K562 (cell line): ENCODE data around the gene ADORA2B. TPM values are rescaled to one million over a fixed set of nuclear protein-coding genes. Genes with fewer than 3 reads are reported as not detected.

Source experiments
- ARID1B ChIP-seq: fragments of 450-650 bp; IDR thresholded peaks from 2 replicates; pipeline ENCODE4 v1.6.1; 2016; ENCODE audit warnings: antibody characterized with exemption, mild to moderate bottlenecking, inconsistent platforms
- BHLHE40 ChIP-seq: IDR thresholded peaks from 2 replicates; pipeline ENCODE4 v1.6.1; 2011; ENCODE audit warnings: low read length, improper control_type of control experiment
- C11orf30 ChIP-seq: fragments of 450-650 bp; IDR thresholded peaks from 2 replicates; pipeline ENCODE4 v1.6.1; 2016; ENCODE audit warnings: low read depth, mild to moderate bottlenecking
- CBFA2T3 ChIP-seq: fragments of 450-650 bp; IDR thresholded peaks from 2 replicates; pipeline ENCODE4 v1.6.1; 2017
- DPF2 ChIP-seq: fragments of 450-650 bp; IDR thresholded peaks from 2 replicates; pipeline ENCODE4 v1.6.1; 2016
- HLTF ChIP-seq: fragments of 450-650 bp; IDR thresholded peaks from 2 replicates; pipeline ENCODE4 v1.6.1; 2016
- MAFG ChIP-seq: fragments of 450-650 bp; conservative IDR thresholded peaks from 2 replicates; pipeline ENCODE4 v1.6.1; 2016; ENCODE audit warnings: missing genetic modification characterization, missing compliant biosample characterization
- MEIS2 ChIP-seq: fragments of 450-650 bp; IDR thresholded peaks from 2 replicates; pipeline ENCODE4 v1.6.1; 2014; ENCODE audit warnings: mild to moderate bottlenecking; ENCODE audit not compliant: partially characterized antibody
- NFE2 ChIP-seq: IDR thresholded peaks from 2 replicates; pipeline ENCODE4 v1.6.1; 2014; ENCODE audit warnings: antibody characterized with exemption, low read depth
- POLR2B ChIP-seq: fragments of 450-650 bp; IDR thresholded peaks from 2 replicates; pipeline ENCODE4 v1.6.1; 2018; ENCODE audit warnings: low read depth; ENCODE audit not compliant: partially characterized antibody
- RUNX1 ChIP-seq: sonication (generic); IDR thresholded peaks from 2 replicates; pipeline ENCODE4 v1.6.1; 2016; ENCODE audit warnings: antibody characterized with exemption, low read depth
- STAG1 ChIP-seq: sonication (generic); formaldehyde crosslinking; IDR thresholded peaks from 2 replicates; pipeline ENCODE4 v1.5.0; 2020; ENCODE audit warnings: missing genetic modification reagents, borderline replicate concordance
- TSHZ1 ChIP-seq: fragments of 250-450 bp; sonication (Bioruptor Pico); IDR thresholded peaks from 2 replicates; pipeline ENCODE4 v1.4.0; 2020; ENCODE audit warnings: mild to moderate bottlenecking, moderate library complexity
- ZKSCAN1 ChIP-seq: fragments of 150-350 bp; IDR thresholded peaks from 2 replicates; pipeline ENCODE4 v1.6.1; 2016; ENCODE audit warnings: low read depth, low read length
- ZNF316 ChIP-seq: fragments of 450-650 bp; IDR thresholded peaks from 2 replicates; pipeline ENCODE4 v1.6.1; 2016
- ZNF717 ChIP-seq: fragments of 250-450 bp; sonication (Bioruptor Pico); IDR thresholded peaks from 2 replicates; pipeline ENCODE4 v1.5.0; 2021
- polyA plus RNA-seq, 8 experiments: library from polyadenylated mRNA; depleted of rRNA in 4 of 8; stranded (reverse) in 5 of 8; unstranded in 3 of 8; fragments of >200 nt; fragmentation: Nextera tagmentation in 2 of 8; fragmentation: Illumina TruSeq in 1 of 8; extraction: Ambion mirVana in 2 of 8; extraction: Trizol in 1 of 8; gene quantifications; 2 replicates each; pipeline versions ENCODE4 v1.2.1 to v1.2.3, GENCODE V29; 2011 to 2014; ENCODE audit warnings: inconsistent platforms in 1 of 8, missing spikeins in 1 of 8
- total RNA-seq, 7 experiments: library from RNA; depleted of rRNA in 6 of 7; stranded (reverse); fragments of >200 nt in 6 of 7; fragmentation: Illumina TruSeq in 2 of 7; extraction: Trizol in 2 of 7; gene quantifications; 2 replicates each; pipeline versions ENCODE4 v1.2.1 to v1.2.3, GENCODE V29; 2011 to 2021; ENCODE audit warnings: low replicate concordance in 1 of 7
- TF ChIP-seq, protein P1 (sequence below): sonication (generic); formaldehyde crosslinking; IDR thresholded peaks from 2 replicates; pipeline ENCODE4 v1.8.0; 2023; ENCODE audit warnings: mild to moderate bottlenecking, missing genetic modification reagents
- TF ChIP-seq, protein P2 (sequence below): fragments of 450-650 bp; IDR thresholded peaks from 2 replicates; pipeline ENCODE4 v1.6.1; 2017; ENCODE audit warnings: antibody characterized with exemption, mild to moderate bottlenecking
- TF ChIP-seq, protein P3 (sequence below): fragments of 450-650 bp; conservative IDR thresholded peaks from 2 replicates; pipeline ENCODE4 v1.6.1; 2016; ENCODE audit warnings: missing genetic modification characterization, low read depth, mild to moderate bottlenecking, missing compliant biosample characterization, moderate library complexity

ADORA2B gene
- total and polyA plus RNA-seq, 9 of the 15 experiments (the other 6 are each of a cell fraction or from before 2014, with no cell fraction given), result 6.4 to 16.6 (median 10.5) TPM

- peak; percentile 50 for TF ChIP-seq BHLHE40
- peak; percentile 49 for TF ChIP-seq C11orf30
- TF ChIP-seq RUNX1, result no peak
- TF ChIP-seq MAFG (tag), result peak; percentile 67
- no peak for TF ChIP-seq ZKSCAN1
- no peak for TF ChIP-seq ZNF717 (CRISPR knock-in tag)
- TF ChIP-seq, protein P1, sequence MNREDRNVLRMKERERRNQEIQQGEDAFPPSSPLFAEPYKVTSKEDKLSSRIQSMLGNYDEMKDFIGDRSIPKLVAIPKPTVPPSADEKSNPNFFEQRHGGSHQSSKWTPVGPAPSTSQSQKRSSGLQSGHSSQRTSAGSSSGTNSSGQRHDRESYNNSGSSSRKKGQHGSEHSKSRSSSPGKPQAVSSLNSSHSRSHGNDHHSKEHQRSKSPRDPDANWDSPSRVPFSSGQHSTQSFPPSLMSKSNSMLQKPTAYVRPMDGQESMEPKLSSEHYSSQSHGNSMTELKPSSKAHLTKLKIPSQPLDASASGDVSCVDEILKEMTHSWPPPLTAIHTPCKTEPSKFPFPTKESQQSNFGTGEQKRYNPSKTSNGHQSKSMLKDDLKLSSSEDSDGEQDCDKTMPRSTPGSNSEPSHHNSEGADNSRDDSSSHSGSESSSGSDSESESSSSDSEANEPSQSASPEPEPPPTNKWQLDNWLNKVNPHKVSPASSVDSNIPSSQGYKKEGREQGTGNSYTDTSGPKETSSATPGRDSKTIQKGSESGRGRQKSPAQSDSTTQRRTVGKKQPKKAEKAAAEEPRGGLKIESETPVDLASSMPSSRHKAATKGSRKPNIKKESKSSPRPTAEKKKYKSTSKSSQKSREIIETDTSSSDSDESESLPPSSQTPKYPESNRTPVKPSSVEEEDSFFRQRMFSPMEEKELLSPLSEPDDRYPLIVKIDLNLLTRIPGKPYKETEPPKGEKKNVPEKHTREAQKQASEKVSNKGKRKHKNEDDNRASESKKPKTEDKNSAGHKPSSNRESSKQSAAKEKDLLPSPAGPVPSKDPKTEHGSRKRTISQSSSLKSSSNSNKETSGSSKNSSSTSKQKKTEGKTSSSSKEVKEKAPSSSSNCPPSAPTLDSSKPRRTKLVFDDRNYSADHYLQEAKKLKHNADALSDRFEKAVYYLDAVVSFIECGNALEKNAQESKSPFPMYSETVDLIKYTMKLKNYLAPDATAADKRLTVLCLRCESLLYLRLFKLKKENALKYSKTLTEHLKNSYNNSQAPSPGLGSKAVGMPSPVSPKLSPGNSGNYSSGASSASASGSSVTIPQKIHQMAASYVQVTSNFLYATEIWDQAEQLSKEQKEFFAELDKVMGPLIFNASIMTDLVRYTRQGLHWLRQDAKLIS (CRISPR knock-in tag), result no peak
- TF ChIP-seq HLTF, result no peak
- TF ChIP-seq DPF2, result no peak
- no peak for TF ChIP-seq TSHZ1 (CRISPR knock-in tag)
- TF ChIP-seq NFE2, result peak; percentile 79
- peak; percentile 44 for TF ChIP-seq ARID1B
- TF ChIP-seq ZNF316, result peak; percentile 65
- TF ChIP-seq STAG1, result no peak
- TF ChIP-seq POLR2B, result no peak
- TF ChIP-seq CBFA2T3, result 0 out of 2 replicates have a peak, but pooled peaks have one; percentile 5
- TF ChIP-seq, protein P2, sequence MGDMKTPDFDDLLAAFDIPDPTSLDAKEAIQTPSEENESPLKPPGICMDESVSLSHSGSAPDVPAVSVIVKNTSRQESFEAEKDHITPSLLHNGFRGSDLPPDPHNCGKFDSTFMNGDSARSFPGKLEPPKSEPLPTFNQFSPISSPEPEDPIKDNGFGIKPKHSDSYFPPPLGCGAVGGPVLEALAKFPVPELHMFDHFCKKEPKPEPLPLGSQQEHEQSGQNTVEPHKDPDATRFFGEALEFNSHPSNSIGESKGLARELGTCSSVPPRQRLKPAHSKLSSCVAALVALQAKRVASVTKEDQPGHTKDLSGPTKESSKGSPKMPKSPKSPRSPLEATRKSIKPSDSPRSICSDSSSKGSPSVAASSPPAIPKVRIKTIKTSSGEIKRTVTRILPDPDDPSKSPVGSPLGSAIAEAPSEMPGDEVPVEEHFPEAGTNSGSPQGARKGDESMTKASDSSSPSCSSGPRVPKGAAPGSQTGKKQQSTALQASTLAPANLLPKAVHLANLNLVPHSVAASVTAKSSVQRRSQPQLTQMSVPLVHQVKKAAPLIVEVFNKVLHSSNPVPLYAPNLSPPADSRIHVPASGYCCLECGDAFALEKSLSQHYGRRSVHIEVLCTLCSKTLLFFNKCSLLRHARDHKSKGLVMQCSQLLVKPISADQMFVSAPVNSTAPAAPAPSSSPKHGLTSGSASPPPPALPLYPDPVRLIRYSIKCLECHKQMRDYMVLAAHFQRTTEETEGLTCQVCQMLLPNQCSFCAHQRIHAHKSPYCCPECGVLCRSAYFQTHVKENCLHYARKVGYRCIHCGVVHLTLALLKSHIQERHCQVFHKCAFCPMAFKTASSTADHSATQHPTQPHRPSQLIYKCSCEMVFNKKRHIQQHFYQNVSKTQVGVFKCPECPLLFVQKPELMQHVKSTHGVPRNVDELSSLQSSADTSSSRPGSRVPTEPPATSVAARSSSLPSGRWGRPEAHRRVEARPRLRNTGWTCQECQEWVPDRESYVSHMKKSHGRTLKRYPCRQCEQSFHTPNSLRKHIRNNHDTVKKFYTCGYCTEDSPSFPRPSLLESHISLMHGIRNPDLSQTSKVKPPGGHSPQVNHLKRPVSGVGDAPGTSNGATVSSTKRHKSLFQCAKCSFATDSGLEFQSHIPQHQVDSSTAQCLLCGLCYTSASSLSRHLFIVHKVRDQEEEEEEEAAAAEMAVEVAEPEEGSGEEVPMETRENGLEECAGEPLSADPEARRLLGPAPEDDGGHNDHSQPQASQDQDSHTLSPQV, result 0 out of 2 replicates have a peak, but pooled peaks have one; percentile 31
- TF ChIP-seq, protein P3, sequence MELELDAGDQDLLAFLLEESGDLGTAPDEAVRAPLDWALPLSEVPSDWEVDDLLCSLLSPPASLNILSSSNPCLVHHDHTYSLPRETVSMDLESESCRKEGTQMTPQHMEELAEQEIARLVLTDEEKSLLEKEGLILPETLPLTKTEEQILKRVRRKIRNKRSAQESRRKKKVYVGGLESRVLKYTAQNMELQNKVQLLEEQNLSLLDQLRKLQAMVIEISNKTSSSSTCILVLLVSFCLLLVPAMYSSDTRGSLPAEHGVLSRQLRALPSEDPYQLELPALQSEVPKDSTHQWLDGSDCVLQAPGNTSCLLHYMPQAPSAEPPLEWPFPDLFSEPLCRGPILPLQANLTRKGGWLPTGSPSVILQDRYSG (tag), result no peak
- peak; percentile 29 for TF ChIP-seq MEIS2
Observed at GRCh38 chr17:15957206-15957605, 12.3 kb downstream of the ADORA2B start (continued).
